Parathyroid adenoma (tissue), 2 donors: Measurements from ENCODE around the gene BMP5.

Experiments
- H2AFZ ChIP-seq: fragments of 300-600 bp; sonication (generic); one replicate; pipeline ENCODE4 v1.7.0; 2017; ENCODE audit warnings: antibody characterized with exemption, mild to moderate bottlenecking
- H3K27ac ChIP-seq: fragments of 300-600 bp; sonication (generic); one replicate; pipeline ENCODE4 v1.7.0; 2017
- H3K27me3 ChIP-seq: fragments of 300-600 bp; sonication (generic); one replicate; pipeline ENCODE4 v1.7.0; 2017; ENCODE audit warnings: low read length; ENCODE audit not compliant: control insufficient read depth, insufficient read depth
- H3K36me3 ChIP-seq: fragments of 300-600 bp; sonication (generic); one replicate; pipeline ENCODE4 v1.7.0; 2017; ENCODE audit warnings: low read length; ENCODE audit not compliant: control insufficient read depth, insufficient read depth
- H3K4me1 ChIP-seq: fragments of 300-600 bp; sonication (generic); one replicate; pipeline ENCODE4 v1.7.0; 2017; ENCODE audit warnings: control low read depth
- H3K4me2 ChIP-seq: fragments of 300-600 bp; sonication (generic); one replicate; pipeline ENCODE4 v1.7.0; 2017; ENCODE audit warnings: low read length
- H3K4me3 ChIP-seq: fragments of 300-600 bp; sonication (generic); one replicate; pipeline ENCODE4 v1.7.0; 2017; ENCODE audit warnings: low read depth, low read length
- H3K79me2 ChIP-seq: fragments of 300-600 bp; sonication (generic); one replicate; pipeline ENCODE4 v1.7.0; 2017; ENCODE audit warnings: control low read depth
- H3K9ac ChIP-seq: fragments of 300-600 bp; sonication (generic); one replicate; pipeline ENCODE4 v1.7.0; 2017; ENCODE audit warnings: mild to moderate bottlenecking
- H3K9me3 ChIP-seq: fragments of 300-600 bp; sonication (generic); one replicate; pipeline ENCODE4 v1.7.0; 2017; ENCODE audit warnings: low read length; ENCODE audit not compliant: control insufficient read depth
- CTCF ChIP-seq: fragments of 300-600 bp; sonication (generic); IDR thresholded peaks from one replicate; pipeline ENCODE4 v1.7.0; 2017; ENCODE audit warnings: antibody characterized with exemption, mild to moderate bottlenecking
- donor health status: primary hyperparathyroidism.

Gene BMP5

DNA sequence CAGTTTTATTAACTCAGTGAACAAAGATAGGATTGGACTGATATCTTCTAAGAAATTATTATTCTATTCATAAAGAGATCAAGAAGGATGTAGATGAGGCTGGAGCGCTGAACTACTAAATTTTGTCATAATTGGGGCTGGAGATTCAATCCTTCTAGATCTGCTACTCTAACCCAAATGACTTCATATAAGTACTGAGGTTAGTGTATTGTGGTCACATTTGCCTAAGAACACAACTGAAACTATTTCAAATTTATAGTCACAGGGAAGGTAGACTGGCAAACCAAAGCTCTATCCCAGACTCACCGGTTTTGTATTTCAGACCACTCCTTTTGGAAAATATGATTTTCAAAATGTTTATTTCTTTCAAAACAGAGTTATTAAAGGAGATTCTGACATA, 96.7 kb downstream of the BMP5 start:
- Histone ChIP-seq H3K9me3 (no peaks in the 10 kb centered on the region), H3K4me3 (no peak overlapping the region), H3K4me2 (no peak overlapping the region), H3K27ac (no peak overlapping the region), H3K36me3 (no peaks in the 10 kb centered on the region), H3K27me3 (no peaks in the 10 kb centered on the region), H3K4me1 (no peaks in the 10 kb centered on the region), H3K79me2 (no peaks in the 10 kb centered on the region), H2AFZ (no peak overlapping the region), H3K9ac (no peak overlapping the region)
- no peak for TF ChIP-seq CTCF

DNA sequence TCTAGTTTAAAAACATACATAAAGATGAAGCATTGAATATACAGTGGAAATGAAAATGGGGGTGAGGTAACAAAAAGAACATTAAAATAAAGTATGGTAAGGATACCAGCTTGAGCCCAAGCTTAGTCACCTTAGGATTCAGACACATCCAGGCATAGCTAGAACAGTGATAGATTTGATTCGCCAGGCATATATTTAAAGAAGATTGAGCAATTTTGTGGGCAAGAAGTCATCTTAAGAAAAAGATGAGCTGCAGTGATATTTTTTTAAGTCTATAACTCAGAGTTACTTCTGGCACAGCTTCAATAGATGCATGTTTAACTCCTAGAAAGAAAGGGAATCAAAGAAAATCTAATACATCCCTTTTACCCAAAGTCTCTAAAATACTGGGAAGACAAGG, 97.9 kb downstream of the BMP5 start:
- Histone ChIP-seq H3K4me2 (no peak overlapping the region), H3K9me3 (no peaks in the 10 kb centered on the region), H3K4me3 (no peak overlapping the region), H3K4me1 (no peaks in the 10 kb centered on the region), H3K79me2 (no peaks in the 10 kb centered on the region), H3K27me3 (no peaks in the 10 kb centered on the region), H3K36me3 (no peaks in the 10 kb centered on the region), H3K27ac (no peak overlapping the region), H3K9ac (no peak overlapping the region), H2AFZ (no peak overlapping the region)
- TF ChIP-seq CTCF = no peak

- no peak overlapping the region for H3K4me2 ChIP-seq
- TF ChIP-seq CTCF = no peak
- H3K9ac ChIP-seq = no peak overlapping the region
- H3K36me3 ChIP-seq = no peaks in the 10 kb centered on the region
- H2AFZ ChIP-seq = no peak overlapping the region
- no peak overlapping the region for H3K4me3 ChIP-seq
- H3K4me1 ChIP-seq = no peaks in the 10 kb centered on the region
- H3K79me2 ChIP-seq = no peaks in the 10 kb centered on the region
- no peaks in the 10 kb centered on the region for H3K9me3 ChIP-seq
- no peak overlapping the region for H3K27ac ChIP-seq
- no peaks in the 10 kb centered on the region for H3K27me3 ChIP-seq
Measured at GRCh38 chr6:55776113-55776512, 99.3 kb downstream of the BMP5 start.

DNA sequence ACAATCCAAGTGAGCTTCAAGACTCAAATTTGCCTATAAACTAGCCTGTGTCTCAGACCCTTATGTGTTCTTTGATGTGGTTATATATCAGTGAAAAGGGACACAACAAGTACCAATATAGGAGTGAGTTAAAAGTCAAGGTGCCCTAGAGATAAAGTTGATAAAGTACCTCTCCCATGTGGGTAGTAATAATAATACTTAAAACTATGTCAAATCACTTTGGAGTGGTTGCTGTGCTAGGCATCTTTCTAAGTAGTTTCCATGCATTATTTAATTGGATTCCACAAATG, 100.4 kb downstream of the BMP5 start:
- no peak for TF ChIP-seq CTCF
- Histone ChIP-seq H3K79me2 (no peaks in the 10 kb centered on the region), H3K9me3 (no peaks in the 10 kb centered on the region), H3K27ac (no peak overlapping the region), H3K36me3 (no peaks in the 10 kb centered on the region), H3K9ac (no peak overlapping the region), H3K4me3 (no peak overlapping the region), H3K27me3 (no peaks in the 10 kb centered on the region), H3K4me1 (no peaks in the 10 kb centered on the region), H3K4me2 (no peak overlapping the region), H2AFZ (no peak overlapping the region)

GRCh38 chr6:55774286-55775028, 100.9 kb downstream of the BMP5 start:
- no peak for TF ChIP-seq CTCF
- Histone ChIP-seq H2AFZ (no peak overlapping the region), H3K4me2 (no peak overlapping the region), H3K27me3 (no peaks in the 10 kb centered on the region), H3K36me3 (no peaks in the 10 kb centered on the region), H3K79me2 (no peaks in the 10 kb centered on the region), H3K4me1 (no peaks in the 10 kb centered on the region), H3K4me3 (no peak overlapping the region), H3K9me3 (no peaks in the 10 kb centered on the region), H3K9ac (no peak overlapping the region), H3K27ac (no peak overlapping the region)
